Measurements from ENCODE around the gene PSAP.

PSAP gene

DNA sequence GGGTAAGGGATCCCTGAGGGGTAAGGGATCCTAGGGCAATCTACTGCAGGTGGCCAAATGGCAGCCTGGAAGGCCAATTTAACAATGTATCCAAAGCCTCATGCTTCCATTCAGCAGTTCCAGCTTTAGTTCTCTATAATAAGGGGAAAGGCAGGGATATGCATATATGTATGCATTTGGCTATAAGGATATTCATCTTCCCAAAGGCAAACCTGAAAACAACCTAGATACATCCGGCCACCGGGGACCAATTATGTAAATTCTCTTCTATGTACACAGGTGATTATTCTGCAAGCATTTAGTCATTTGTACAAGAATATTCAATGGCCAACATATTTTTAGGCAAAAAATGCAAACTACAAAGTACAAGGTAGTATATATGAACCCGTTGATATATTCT is 26.7 kb downstream of the PSAP start:
- no peak for FAIRE-seq

DNA sequence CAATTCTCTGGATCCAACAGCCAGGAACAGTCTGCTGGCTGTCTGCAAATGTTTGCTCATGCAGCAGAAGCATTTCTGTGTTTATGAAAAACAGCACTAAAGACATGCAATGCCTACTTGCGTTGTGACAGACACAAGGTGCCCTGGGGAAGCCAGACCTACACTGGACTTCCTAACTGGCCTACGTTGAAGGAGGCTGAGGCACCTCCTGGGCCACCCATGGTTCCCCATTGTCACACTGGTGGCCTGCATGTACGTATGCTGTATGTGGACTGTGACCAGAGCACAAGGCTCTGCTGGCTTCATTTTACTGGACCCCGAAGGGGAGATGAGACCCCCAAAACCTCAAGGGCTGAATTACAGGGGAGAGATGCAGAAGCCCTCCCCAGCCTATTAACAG is 27.7 kb downstream of the PSAP start:
- FAIRE-seq = no peak

DNA sequence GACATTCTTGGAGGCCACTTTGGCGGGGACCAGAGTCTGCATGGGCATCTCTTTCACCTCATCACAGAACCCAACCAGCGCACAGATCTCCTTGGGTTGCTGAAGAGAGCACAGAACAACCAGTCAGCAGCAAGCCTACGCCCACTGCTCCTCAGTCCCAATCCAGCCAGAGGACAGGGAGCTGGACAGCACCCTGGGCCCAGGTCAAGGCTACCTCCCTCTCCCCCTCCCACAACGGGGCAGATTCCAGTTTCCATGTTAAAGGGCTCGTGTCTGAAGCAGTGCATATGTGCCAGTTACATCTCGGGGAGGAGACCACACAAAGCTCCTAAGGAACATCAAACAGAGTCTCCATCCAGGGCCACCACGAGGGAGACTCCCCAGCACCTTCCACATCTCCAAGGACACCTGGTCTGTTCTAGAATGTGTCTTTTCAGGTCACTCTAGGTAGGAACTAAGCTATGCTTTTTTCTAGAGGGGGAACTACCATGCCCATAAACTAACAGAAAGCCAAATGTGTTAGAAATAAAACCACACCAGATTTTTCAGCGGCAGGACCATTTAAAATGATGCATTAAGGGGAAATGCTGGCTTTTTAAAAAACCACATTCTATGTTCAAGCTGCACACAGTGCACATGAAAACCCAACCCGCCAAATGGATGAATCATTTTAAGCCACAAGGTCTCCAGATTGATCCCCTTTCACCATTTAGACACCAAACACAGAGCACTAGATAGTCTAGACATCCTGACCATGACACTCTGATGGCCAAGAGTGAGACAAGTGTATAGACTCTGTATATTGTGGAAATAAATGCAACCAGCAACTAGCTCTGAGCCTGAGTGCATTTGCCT is 28.9 kb downstream of the PSAP start:
- FAIRE-seq = no peak

DNA sequence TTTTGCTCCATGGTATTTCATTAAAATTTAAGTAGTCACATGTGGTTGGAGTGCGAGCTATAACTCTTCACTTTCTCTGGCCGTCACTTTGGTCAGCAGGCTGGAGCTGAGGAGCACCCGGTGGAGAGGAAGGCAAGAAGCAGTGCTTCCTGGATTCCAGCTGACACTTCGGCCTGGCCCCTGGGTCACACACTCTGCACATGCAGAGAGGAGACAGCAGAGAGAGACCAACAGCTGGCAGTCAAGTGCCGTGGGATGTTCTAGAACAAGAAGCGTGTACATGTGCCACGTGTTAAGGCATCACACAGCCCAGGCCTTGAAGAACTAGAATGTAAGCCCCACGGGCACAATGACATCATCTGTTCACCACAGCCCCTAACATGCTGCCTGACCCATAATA is 30.1 kb downstream of the PSAP start:
- no peak for FAIRE-seq

DNA sequence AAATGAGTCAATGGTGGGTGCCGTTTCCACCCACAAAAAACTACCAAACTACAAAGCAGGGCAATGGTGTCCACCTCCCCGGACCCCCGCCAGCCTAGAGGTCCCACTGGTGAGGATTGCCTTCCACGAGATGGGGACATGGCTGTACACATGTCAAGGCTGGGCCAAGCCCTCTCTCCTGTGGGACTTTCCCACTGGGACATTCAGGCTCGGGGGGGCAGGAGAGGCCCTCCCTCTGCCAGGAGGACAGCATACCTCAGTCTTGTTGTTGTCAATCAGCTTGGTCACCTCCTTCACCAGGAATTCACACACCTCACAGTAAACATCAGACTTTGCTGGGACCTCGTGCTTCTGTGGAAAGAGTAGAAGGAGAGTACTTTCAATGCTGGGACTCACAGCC is 31.1 kb downstream of the PSAP start:
- FAIRE-seq = no peak

DNA sequence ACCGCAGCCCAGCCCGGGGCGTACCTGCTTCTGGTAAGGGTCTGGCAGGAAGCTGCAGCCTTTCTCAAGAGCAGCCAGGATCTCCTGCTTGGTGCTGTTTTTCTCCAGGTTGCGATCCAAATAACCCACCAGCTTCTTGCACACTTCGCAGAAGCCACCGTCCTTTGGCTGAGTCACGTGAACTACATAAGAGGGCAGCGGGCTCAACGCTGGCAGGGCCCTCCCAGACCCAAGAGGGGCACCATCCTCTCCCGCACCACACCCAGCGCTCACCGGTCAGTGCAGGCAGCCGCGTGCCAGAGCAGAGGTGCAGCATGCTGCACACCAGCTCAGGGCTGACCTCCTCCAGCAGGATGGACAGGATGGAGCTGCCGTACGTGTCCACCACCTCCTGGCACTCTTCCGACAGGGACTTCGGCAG is 31.6 kb downstream of the PSAP start:
- no peak for FAIRE-seq

DNA sequence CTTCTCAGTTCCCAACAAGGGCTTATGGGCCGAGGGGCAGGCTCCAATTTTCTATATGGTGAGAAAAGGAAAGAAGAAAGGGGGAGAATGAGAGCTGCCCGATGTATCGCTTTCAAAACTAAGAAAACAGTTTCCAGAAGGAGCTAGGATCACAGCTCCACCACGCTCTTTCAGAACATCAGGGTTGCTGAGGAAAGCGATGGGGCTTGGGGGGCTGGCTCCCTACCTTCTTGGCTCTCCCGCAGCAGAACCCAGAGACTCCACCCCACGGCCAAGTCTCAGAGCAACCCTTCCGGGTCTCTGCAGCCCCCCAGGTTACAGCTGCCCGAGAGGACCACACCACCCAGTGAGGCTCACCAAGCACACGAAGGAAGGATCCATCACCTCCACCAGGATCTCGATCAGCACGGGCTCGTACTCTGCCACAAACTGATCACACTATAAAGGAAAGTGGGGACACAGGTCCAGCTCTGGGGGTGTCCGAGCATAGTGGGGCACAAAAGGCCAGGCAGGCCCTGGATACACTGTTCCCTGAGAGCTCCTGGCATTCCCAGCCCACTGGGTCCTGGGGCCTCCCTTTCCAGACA is 32.3 kb downstream of the PSAP start:
- no peak for FAIRE-seq

DNA sequence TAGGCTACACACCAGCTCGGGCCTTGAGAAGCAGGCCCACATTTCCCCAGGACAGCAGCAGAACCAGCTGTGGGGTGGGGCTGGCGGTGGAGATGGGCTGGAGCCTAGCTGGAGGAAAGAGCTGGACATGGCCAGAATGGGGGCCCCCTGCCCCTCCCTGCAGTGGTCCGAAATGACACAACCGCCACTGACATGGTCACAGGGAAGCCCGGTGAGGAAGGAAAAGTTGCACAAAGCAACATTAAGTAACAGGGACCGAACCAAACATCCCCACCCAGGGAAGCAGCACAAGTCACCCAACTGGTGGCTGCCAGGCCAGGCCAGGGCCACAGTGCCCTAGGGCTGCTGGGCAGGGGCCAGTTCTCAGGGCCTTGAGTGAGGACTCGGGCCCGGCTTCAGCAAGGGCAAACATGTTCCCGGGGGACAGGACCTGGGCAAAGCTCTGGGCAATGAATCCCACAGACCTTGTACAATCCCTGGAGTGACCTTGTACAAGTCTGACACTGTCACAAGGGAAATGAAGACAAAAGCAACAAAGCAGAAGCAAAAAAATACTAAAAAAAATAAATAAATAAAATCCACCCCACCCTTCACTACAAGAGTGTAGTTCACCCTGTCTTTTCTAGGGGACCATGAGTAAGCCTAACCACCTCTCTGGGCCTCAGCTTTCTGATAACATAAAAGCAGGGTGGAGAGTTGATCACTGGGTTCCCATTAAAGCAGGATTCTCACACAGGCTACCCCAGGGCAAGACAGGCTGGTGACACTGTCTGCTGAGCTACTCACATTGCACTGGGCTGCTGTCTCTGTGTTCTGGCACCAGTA is 33.0 kb downstream of the PSAP start:
- no peak for FAIRE-seq

DNA sequence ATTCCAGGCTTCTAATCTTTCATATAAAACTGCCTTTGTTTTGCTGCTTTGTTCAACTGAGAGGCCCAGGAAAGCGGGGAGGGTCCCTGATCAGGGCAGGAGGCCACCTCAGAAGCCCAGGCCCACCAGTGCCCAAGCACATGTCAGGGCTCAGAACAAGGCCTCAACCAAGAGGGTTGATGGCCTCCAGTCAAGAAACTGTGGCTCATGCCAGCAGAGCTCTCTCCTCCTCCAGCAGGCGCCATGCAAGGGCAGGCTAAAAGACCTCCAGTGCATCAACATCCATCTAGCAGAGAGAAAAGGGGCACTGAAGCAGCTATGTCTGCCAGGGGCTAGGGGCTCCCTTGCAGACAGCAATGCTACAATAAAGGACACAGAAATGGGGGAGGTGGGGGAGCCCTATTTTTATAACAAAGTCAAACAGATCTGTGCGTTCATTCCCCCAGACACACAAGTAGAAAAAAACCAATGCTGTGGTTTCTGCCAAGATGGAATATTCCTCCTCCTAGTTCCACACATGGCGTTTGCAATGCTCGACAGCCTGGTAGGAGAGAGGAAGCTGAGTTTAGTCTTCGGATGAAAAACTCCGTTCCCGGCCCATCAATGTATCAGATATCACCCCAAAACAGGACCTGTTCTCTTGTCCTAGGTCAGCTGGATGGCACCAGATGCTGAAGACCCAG is 34.0 kb downstream of the PSAP start:
- no peak for FAIRE-seq

DNA sequence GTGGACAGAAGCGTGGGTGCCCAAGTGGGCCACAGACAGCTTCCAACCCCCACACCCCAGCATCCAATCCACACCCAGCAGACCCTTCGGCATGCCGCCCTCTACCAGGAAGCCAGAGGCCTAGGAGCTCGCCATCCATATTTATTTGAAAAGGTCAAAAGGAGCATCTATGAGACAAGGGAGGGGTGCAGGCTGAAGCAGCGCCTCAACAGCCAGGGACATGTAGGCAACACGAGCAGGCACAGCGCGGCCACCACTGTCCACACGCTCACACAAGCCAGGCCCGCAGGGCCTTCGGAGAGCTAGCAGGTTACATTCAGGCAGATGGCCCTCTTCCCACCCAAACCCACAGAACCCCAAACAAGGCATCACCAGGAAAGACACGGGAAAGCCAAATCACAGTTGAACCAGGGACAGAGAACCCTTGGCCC is 34.6 kb downstream of the PSAP start:
- no peak for FAIRE-seq

DNA sequence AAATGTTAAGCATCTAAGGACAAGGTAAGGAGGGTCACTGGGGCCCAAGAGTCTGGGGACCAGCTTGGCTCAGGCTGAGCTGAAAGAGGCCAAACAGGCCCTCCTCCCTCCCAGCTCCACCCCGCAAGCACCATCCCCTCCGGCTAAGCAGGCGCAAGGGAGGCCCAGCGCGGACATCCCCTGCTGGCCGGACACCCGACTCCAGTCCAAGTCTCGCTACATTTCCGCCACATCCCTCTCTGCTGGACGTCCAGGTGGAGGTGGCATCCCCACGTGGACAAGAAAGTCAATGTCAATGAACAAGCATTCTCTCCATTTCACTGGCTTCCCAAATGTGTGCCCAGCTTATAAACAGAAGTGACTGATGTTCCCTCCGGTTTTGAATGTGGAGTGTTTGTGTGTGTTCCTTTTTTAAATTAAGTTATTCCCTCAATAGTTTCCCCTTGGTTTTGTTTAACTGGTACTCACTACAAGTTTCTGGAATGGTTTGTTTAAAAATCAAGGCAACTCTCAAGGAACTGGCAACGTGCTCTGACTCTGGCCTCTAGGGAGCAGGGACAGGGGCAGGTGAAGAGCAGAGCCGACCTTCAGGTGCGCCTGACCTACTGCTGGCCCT is 35.4 kb downstream of the PSAP start:
- no peak for FAIRE-seq

DNA sequence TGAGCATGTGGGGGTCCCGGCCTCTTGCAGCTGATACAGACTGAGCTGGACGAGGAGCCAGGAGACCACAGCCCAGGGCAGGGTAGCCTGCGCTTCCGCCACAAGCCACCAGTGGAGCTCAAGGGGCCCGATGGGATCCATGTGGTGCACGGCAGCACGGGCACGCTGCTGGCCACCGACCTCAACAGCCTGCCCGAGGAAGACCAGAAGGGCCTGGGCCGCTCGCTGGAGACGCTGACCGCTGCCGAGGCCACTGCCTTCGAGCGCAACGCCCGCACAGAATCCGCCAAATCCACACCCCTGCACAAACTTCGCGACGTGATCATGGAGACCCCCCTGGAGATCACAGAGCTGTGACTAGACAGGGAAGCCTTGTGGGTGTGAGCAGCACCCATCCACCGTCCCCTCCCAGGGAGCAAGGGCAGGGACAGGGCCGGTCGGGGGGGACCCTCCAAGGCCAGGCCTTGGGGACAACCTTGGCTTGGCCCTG is 36.1 kb downstream of the PSAP start:
- no peak for FAIRE-seq

DNA sequence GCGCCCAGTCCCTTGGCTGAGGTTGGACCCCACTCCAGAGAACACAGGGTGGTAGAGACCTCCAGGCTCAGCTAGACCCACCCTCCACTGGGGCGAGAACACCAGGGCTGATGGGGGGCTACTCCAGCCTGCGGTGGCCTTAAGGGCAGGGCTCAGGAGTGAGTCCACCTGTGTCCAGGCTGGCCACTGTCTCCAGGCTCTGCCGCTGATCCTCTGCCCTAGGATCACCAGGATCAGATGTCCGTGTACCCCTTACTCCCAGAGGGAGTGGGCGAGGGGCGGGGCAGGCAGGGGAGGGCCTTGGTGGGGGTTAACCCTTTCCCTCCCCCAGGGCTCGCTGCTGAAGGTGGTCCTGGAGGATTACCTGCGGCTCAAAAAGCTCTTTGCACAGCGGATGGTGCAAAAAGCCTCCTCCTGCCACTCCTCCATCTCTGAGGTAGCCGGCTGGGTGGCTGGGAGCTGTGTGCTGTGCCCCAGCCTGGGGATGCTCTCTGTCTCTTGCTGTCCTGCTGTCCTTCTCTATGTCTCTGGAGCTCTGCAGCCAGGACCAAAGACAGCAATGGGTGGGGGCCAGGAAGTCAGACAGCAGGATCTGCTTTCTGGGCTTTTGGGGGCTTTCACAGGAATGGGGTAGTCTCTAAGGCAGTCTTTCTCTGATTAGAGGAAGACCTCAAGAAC is 38.0 kb downstream of the PSAP start:
- FAIRE-seq = no peak

DNA sequence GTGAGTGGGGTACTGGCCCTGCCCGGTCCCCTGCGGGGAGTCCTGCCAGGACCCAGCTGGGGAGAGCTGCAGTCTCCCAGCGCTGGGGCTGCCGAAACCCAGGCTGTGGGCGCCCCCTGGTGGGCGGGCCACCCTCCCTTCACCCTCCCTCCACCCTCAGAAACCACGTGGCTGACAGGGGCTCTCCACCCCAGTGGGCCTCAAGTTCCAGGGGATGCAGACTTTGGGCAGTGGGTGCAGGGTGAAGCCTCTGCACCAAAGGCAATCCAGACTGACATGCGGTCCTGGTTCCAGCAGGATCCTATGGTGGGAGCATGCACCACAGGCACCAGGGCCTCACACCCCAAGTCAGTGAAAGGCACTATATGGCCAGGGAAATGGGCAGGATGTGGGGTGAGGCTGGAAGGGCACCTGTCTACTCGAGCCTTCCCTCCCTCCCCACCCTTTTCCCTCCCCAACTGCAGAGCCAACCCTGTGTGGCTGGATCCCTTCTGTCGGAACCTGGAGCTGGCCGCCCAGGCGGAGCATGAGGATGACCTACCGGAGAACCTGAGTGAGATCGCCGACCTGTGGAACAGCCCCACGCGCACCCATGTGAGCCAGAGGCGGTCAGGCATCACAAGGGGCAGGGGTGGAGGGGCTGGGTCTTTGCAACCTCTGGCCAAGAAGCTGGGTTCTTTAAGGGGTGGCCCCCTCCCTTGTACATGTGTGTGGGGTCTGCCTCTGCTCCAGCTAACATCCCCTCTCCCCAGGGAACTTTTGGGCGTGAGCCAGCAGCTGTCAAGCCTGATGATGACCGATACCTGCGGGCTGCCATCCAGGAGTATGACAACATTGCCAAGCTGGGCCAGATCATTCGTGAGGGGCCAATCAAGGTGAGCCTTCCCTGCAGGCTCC is 38.8 kb downstream of the PSAP start:
- FAIRE-seq = no peak

DNA sequence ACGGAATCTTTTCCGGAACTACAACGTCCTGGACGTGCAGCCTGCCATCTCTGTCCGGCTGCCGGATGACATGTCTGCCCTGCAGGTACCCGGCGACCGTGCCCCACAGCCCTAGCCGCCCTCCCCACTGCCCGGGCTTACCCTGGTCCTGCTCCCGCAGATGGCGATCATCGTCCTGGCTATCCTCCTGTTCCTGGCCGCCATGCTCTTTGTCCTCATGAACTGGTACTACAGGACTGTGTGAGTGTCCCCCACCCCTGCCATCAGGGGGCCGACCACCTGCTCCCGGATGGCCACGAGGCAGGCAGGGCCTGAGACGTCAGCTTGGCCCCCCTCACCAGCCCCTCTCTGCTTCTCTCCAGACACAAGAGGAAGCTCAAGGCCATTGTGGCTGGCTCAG is 39.7 kb downstream of the PSAP start:
- no peak for FAIRE-seq

DNA sequence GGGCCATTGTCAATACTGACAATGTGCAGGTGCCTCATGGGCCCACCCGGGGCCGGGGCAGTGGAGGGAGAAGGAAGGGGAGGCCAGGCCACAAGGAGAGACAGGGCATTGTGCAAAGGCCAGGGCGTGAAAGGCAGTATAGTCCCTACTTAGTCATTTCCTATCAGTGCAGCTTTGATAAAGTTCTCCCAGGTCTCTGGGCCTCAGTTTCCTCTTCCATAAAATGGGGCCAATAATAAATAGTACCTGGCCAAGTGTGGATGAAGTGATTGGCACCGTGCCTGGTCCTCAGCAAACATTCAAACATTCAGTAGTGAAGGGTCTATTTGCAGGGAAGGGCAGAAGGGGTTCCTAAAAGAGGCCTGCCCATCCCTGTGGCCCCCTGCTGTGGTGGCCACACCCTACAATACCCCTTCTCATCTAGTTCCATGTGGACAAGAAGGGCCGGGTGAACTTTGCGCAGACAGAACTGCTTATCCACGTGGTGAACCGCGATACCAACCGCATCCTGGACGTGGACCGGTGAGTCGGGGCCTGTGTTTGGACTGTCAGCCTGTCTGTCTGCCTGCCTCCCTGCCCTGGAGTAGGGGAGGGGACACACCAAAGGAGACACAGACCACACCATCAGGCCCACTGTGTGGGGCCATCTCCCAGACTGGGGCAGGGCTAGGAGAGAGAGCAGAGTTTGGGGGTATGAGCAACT is 40.9 kb downstream of the PSAP start:
- no peak for FAIRE-seq

DNA sequence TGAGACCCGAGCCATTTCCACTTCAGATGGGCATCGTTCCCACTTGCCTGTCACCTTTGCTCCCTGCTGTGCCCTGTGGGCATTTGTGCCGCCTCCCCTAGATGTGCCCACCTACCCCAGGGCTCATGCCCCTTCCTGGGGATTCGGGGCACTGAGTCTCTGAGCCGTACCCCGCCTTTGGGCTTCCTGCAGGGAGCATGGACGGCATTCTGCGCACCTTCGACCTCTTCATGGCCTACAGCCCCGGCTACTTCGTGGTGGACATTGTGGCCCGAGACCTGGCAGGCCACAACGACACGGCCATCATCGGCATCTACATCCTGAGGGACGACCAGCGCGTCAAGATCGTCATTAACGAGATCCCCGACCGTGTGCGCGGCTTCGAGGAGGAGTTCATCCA is 41.4 kb downstream of the PSAP start:
- no peak for FAIRE-seq

DNA sequence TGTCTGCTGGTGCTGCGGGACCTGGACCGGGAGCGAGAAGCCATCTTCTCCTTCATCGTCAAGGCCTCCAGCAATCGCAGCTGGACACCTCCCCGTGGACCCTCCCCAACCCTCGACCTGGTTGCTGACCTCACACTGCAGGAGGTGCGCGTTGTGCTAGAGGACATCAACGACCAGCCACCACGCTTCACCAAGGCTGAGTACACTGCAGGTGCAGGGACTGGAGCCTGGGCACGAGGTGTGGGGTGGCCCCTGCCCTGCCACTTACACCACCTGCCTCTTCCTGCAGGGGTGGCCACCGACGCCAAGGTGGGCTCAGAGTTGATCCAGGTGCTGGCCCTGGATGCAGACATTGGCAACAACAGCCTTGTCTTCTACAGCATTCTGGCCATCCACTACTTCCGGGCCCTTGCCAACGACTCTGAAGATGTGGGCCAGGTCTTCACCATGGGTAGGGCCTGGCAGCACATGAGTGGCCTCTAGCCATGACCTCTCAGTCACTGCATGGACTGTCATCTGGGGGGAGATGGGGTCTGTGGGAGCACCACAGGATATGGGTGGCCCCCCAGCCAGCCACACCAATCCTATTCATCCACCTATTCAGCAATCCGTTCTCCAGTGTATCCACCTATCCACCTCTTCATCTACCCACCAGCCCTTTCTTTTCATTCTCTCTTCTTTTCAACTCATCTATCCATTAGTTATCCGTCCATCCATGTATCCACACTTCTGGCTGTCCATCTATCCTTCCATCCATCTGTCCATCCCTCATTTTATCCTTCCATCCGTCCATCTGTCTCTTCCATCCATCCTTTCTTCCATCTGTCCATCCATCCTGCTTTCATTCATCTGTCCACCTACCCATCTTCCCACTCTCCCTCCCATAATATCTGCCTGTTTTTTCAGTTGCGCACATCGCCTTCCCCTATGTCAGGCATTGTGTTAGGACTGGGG is 43.2 kb downstream of the PSAP start:
- FAIRE-seq = no peak
